GM12878 (cell line): ENCODE results near the gene FAM131B. TPM values are rescaled to one million over a fixed set of nuclear protein-coding genes. Genes with fewer than 3 reads are reported as not detected.

Experiments used
- ATAC-seq: fragments of 200-7000 bp; cut with Tn5 transposase; 3 replicates; pipeline ENCODE4 v1.9.1; 2020; ENCODE audit warnings: mild to moderate bottlenecking, moderate library complexity
- BruUV-seq: library from RNA; stranded (reverse); fragments of 400-500 nt; replicated peaks from 2 replicates; lab custom pipeline; 2021; lab: Mats Ljungman, UMichigan
- CTCF ChIA-PET: fragments of 300-600 bp; sonication (Branson Sonifier 250); formaldehyde crosslinking; extraction: SDS; loops from one replicate; lab custom pipeline; 2021; ENCODE audit warnings: inconsistent platforms; lab: Yijun Ruan, JAX
- POLR2A ChIA-PET: fragments of 350-600 bp; formaldehyde crosslinking; extraction: SDS; loops from one replicate; lab custom pipeline; 2021; ENCODE audit warnings: inconsistent platforms; lab: Charles Lee
- RAD21 ChIA-PET: fragments of 300-600 bp; sonication (Branson Sonifier 250); formaldehyde crosslinking; loops from one replicate; lab custom pipeline; 2023; ENCODE audit warnings: antibody characterized with exemption; ENCODE audit not compliant: unreplicated experiment; lab: Charles Lee
- SMC1A ChIA-PET: fragments of 300-600 bp; sonication (Branson Sonifier 250); formaldehyde crosslinking; loops from one replicate; lab custom pipeline; 2023; ENCODE audit not compliant: unreplicated experiment, uncharacterized antibody; lab: Charles Lee
- DNase-seq: peaks from one replicate; pipeline ENCODE4 v3.0.0-alpha.2; 2011; ENCODE audit warnings: low read depth, low spot score
- FAIRE-seq: peaks from 3 replicates; lab custom pipeline; 2011; peaks lifted over from hg19 to GRCh38; lab: Jason Lieb, UNC
- H2AFZ ChIP-seq: 2 replicates; pipeline ENCODE4 v1.6.0; 2011; ENCODE audit warnings: low read depth, low read length, control low read depth; ENCODE audit not compliant: control insufficient read depth
- H3K27ac ChIP-seq: 2 replicates; pipeline ENCODE4 v1.5.1; 2011; ENCODE audit warnings: control low read depth; ENCODE audit not compliant: control insufficient read depth, insufficient read depth
- H3K27me3 ChIP-seq, 2 experiments: replicated peaks in 1 of 2; 2 replicates each; pipeline versions ENCODE4 v1.6.0 to v1.6.1; 2011; ENCODE audit warnings: low read length in 1 of 2; ENCODE audit not compliant: control insufficient read depth in 2 of 2, insufficient read depth in 2 of 2
- H3K36me3 ChIP-seq, 2 experiments: 2 replicates each; pipeline ENCODE4 v1.5.1; 2011; ENCODE audit warnings: low read length in 1 of 2; ENCODE audit not compliant: control insufficient read depth in 2 of 2, insufficient read depth in 2 of 2
- H3K4me1 ChIP-seq: 2 replicates; pipeline ENCODE4 v1.6.1; 2011; ENCODE audit warnings: mild to moderate bottlenecking, low read length, moderate library complexity, mixed read lengths; ENCODE audit not compliant: control insufficient read depth, insufficient read depth
- H3K4me2 ChIP-seq: 2 replicates; pipeline ENCODE4 v1.6.0; 2011; ENCODE audit warnings: control low read depth; ENCODE audit not compliant: control insufficient read depth, insufficient read depth
- H3K4me3 ChIP-seq: fragments of 200-600 bp; sonication (generic); 2 replicates; pipeline ENCODE4 v1.5.1; 2016
- H3K79me2 ChIP-seq: 2 replicates; pipeline ENCODE4 v1.6.0; 2011; ENCODE audit warnings: low read length; ENCODE audit not compliant: control insufficient read depth, insufficient read depth
- H3K9ac ChIP-seq: 2 replicates; pipeline ENCODE4 v1.8.0; 2011; ENCODE audit warnings: low read length, control low read depth, mixed read lengths; ENCODE audit not compliant: control insufficient read depth, insufficient read depth
- H3K9me3 ChIP-seq: replicated peaks from 3 replicates; pipeline ENCODE4 v1.5.1; 2011; ENCODE audit warnings: mild to moderate bottlenecking, low read length; ENCODE audit not compliant: control insufficient read depth, insufficient read depth
- H4K20me1 ChIP-seq: 2 replicates; pipeline ENCODE4 v1.6.0; 2011; ENCODE audit not compliant: control insufficient read depth, insufficient read depth
- CBX3 ChIP-seq: fragments of 200-600 bp; sonication (generic); IDR thresholded peaks from 2 replicates; pipeline ENCODE4 v1.6.1; 2016; ENCODE audit warnings: low read depth, borderline replicate concordance
- CHD1 ChIP-seq: IDR thresholded peaks from 2 replicates; pipeline ENCODE4 v1.6.1; 2012; ENCODE audit warnings: low read depth, low read length, improper control_type of control experiment
- DPF2 ChIP-seq: fragments of 450-650 bp; IDR thresholded peaks from 2 replicates; pipeline ENCODE4 v1.6.1; 2017; ENCODE audit warnings: mild to moderate bottlenecking
- ETV6 ChIP-seq, 2 experiments: fragments of 450-650 bp in 1 of 2; IDR thresholded peaks in 1 of 2; conservative IDR thresholded peaks in 1 of 2; 2 replicates each; pipeline ENCODE4 v1.6.1; 2014; ENCODE audit warnings: antibody characterized with exemption in 1 of 2, borderline replicate concordance in 1 of 2, low read depth in 1 of 2, mild to moderate bottlenecking in 1 of 2, moderate library complexity in 1 of 2
- MAX ChIP-seq: IDR thresholded peaks from 2 replicates; pipeline ENCODE4 v1.6.1; 2012; ENCODE audit warnings: low read depth, low read length, improper control_type of control experiment
- MTA2 ChIP-seq: fragments of 450-650 bp; IDR thresholded peaks from 2 replicates; pipeline ENCODE4 v1.6.1; 2016; ENCODE audit warnings: low read depth, mild to moderate bottlenecking, moderate library complexity
- NFXL1 ChIP-seq: fragments of 450-650 bp; IDR thresholded peaks from 2 replicates; pipeline ENCODE4 v1.6.1; 2017; ENCODE audit warnings: antibody characterized with exemption, mild to moderate bottlenecking, borderline replicate concordance
- NKRF ChIP-seq: fragments of 450-650 bp; conservative IDR thresholded peaks from 2 replicates; pipeline ENCODE4 v1.6.1; 2017; ENCODE audit warnings: mild to moderate bottlenecking, moderate library complexity
- NR2C1 ChIP-seq: fragments of 450-650 bp; IDR thresholded peaks from 2 replicates; pipeline ENCODE4 v1.6.1; 2017; ENCODE audit warnings: antibody characterized with exemption, mild to moderate bottlenecking, moderate library complexity
- NR2F1 ChIP-seq: fragments of 450-650 bp; conservative IDR thresholded peaks from 2 replicates; pipeline ENCODE4 v1.6.1; 2017; ENCODE audit warnings: mild to moderate bottlenecking
- PKNOX1 ChIP-seq: fragments of 450-650 bp; IDR thresholded peaks from 2 replicates; pipeline ENCODE4 v1.6.1; 2016; ENCODE audit warnings: mild to moderate bottlenecking
- PML ChIP-seq: IDR thresholded peaks from 2 replicates; pipeline ENCODE4 v1.6.1; 2012; ENCODE audit warnings: low read length, inconsistent platforms
- PRDM15 ChIP-seq: fragments of 450-650 bp; formaldehyde crosslinking; IDR thresholded peaks from 2 replicates; pipeline ENCODE4 v1.4.0; 2020; ENCODE audit warnings: mild to moderate bottlenecking, moderate library complexity
- RFX5 ChIP-seq: IDR thresholded peaks from 2 replicates; pipeline ENCODE4 v1.6.1; 2011; ENCODE audit warnings: low read depth, low read length, improper control_type of control experiment
- SMARCA5 ChIP-seq: fragments of 450-650 bp; IDR thresholded peaks from 2 replicates; pipeline ENCODE4 v1.6.1; 2017; ENCODE audit warnings: mild to moderate bottlenecking
- ZNF217 ChIP-seq: fragments of 450-650 bp; IDR thresholded peaks from 2 replicates; pipeline ENCODE4 v1.6.1; 2017; ENCODE audit warnings: antibody characterized with exemption, mild to moderate bottlenecking
- WGBS: methylation state at CpG from one replicate; pipeline ENCODE4 v1.1.6; 2016; ENCODE audit warnings: low lambda C conversion rate; ENCODE audit not compliant: insufficient replicate concordance, insufficient coverage; ENCODE audit errors: missing lambda C conversion rate; 5-methylcytosine and 5-hydroxymethylcytosine counted together
- in situ Hi-C: fragments of 300-500 bp; cut with MboI; formaldehyde crosslinking; loops from 9 replicates; pipeline ENCODE4 v1.14.3; 2018; ENCODE audit warnings: mixed read lengths
- intact Hi-C: fragments of 100-400 bp; cut with micrococcal nuclease; formaldehyde crosslinking; loops from one replicate; pipeline ENCODE4 v1.14.2; 2022; ENCODE audit not compliant: unreplicated experiment
- polyA plus RNA-seq, 11 experiments: library from polyadenylated mRNA; depleted of rRNA in 4 of 11; unstranded in 6 of 11; stranded (reverse) in 5 of 11; fragments of >200 nt; fragmentation: Nextera tagmentation in 4 of 11; fragmentation: Illumina TruSeq in 1 of 11; extraction: Ambion mirVana in 4 of 11; extraction: Trizol in 1 of 11; gene quantifications; 1 replicate in 1 of 11; 2 replicates in 10 of 11; pipeline versions ENCODE4 v1.2.1 to v1.2.3, GENCODE V29; 2011 to 2016; ENCODE audit warnings: inconsistent platforms in 2 of 11, missing spikeins in 2 of 11, low read depth in 1 of 11
- total RNA-seq, 4 experiments: library from RNA; depleted of rRNA in 3 of 4; stranded (reverse); fragments of >200 nt in 3 of 4; fragmentation: Illumina TruSeq in 1 of 4; extraction: Trizol in 1 of 4; gene quantifications; 2 replicates each; pipeline versions ENCODE4 v1.2.1 to v1.2.3, GENCODE V29; 2013 to 2021

FAM131B gene
- total and polyA plus RNA-seq, 10 of the 15 experiments (the other 5 are each of a cell fraction or from before 2014, with no cell fraction given): 0.03 to 0.05 TPM; not detected in 8

- no peak overlapping the region for H3K27ac ChIP-seq
- H3K36me3 ChIP-seq: peaks cover 1 to 15% of the 10 kb centered on the region in 2 experiments; a peak in 3 of 4 replicates
- H3K4me3 ChIP-seq: peak overlapping the region; percentile 53
- H3K9me3 ChIP-seq: no peaks in the 10 kb centered on the region
- no peak for ATAC-seq
- CTCF ChIA-PET: interaction anchor here (0.8 to 2.2 kb wide), 6 partner anchors 12 to 799 kb away, joined by 3 to 8 read pairs (median 4); no protein-coding TSS in a partner anchor
- H4K20me1 ChIP-seq: no peaks in the 10 kb centered on the region; the same call in 1 of the 2 replicates
- peak overlapping the region; percentile 77; the same call in 1 of the 2 replicates for H3K4me2 ChIP-seq
- H3K4me1 ChIP-seq: peaks cover 20% of the 10 kb centered on the region
- H3K9ac ChIP-seq: no peak overlapping the region
- in situ Hi-C loops: no loop called here
- no peak for DNase-seq
- RAD21 ChIA-PET: interaction anchor here (1.0 to 1.5 kb wide), 3 partner anchors 32 to 144 kb away, joined by 3 to 8 read pairs (median 5); no protein-coding TSS in a partner anchor
- BruUV-seq: no TSS peak
- SMC1A ChIA-PET: interaction anchor here (0.5 to 1.6 kb wide), 6 partner anchors 12 to 806 kb away, joined by 3 to 4 read pairs (median 3); no protein-coding TSS in a partner anchor
- no peak overlapping the region for H2AFZ ChIP-seq
- FAIRE-seq: no peak
- intact Hi-C loops: loop anchor here (5.0 kb wide), 1 partner anchor 77 kb away; no protein-coding TSS in a partner anchor
- H3K27me3 ChIP-seq: no peaks in the 10 kb centered on the region
- H3K79me2 ChIP-seq: peaks cover 48% of the 10 kb centered on the region
- WGBS: 58% methylated on average over 5 of the region's 5 CpGs
- TF ChIP-seq MAX (no peak), ETV6 (conservative IDR thresholded peaks at IDR 0.05 in 1 of 2, IDR thresholded peaks at IDR 0.05 in 1 of 2; ENCODE audit: borderline replicate concordance in 1 of 2, low read depth in 1 of 2) (no peak), MTA2 (no peak), NKRF (no peak), PML (no peak), CHD1 (no peak), PRDM15 (CRISPR knock-in tag) (no peak), NR2C1 (no peak), CBX3 (no peak), DPF2 (no peak), NFXL1 (no peak), PKNOX1 (no peak), ZNF217 (no peak), SMARCA5 (no peak), RFX5 (no peak), NR2F1 (no peak)
- POLR2A ChIA-PET: interaction anchor here (0.8 kb wide), 1 partner anchor 121 kb away, joined by 3 read pairs; the partner anchor contains the start of gene GSTK1
These were observed 21.6 kb upstream of the FAM131B start for GRCh38 chr7:143384148-143384547.
